HEK293 (cell line): ENCODE results near the gene NCDN.

Experiments used
- FEZF1 ChIP-seq: fragments of 450-650 bp; formaldehyde crosslinking; IDR thresholded peaks from 2 replicates; pipeline ENCODE4 v1.5.1; 2016; ENCODE audit warnings: missing biosample characterization, missing genetic modification characterization
- GLIS1 ChIP-seq: fragments of 450-650 bp; formaldehyde crosslinking; IDR thresholded peaks from 2 replicates; pipeline ENCODE4 v1.5.1; 2016; ENCODE audit warnings: missing biosample characterization, missing genetic modification characterization
- HOXC10 ChIP-seq: sonication (generic); formaldehyde crosslinking; IDR thresholded peaks from 2 replicates; pipeline ENCODE4 v1.8.1; 2023; ENCODE audit warnings: mild to moderate bottlenecking, missing genetic modification reagents
- KLF1 ChIP-seq: fragments of 450-650 bp; formaldehyde crosslinking; IDR thresholded peaks from 2 replicates; pipeline ENCODE4 v1.5.1; 2016; ENCODE audit warnings: missing biosample characterization, missing genetic modification characterization
- KLF7 ChIP-seq: fragments of 450-650 bp; formaldehyde crosslinking; IDR thresholded peaks from 2 replicates; pipeline ENCODE4 v1.5.1; 2016; ENCODE audit warnings: missing biosample characterization, missing genetic modification characterization, borderline replicate concordance
- OVOL3 ChIP-seq: fragments of 450-650 bp; formaldehyde crosslinking; IDR thresholded peaks from 2 replicates; pipeline ENCODE4 v1.5.1; 2016; ENCODE audit warnings: missing biosample characterization, missing genetic modification characterization
- SETDB1 ChIP-seq: IDR thresholded peaks from one replicate; pipeline ENCODE4 v1.6.1; 2017; ENCODE audit warnings: mild to moderate bottlenecking, low read length, moderate library complexity, mixed read lengths; ENCODE audit not compliant: insufficient read length
- ZBTB20 ChIP-seq: fragments of 450-650 bp; formaldehyde crosslinking; IDR thresholded peaks from 2 replicates; pipeline ENCODE4 v1.5.1; 2016; ENCODE audit warnings: missing biosample characterization, missing genetic modification characterization
- ZBTB21 ChIP-seq: fragments of 450-650 bp; formaldehyde crosslinking; IDR thresholded peaks from 2 replicates; pipeline ENCODE4 v1.5.1; 2017; ENCODE audit warnings: missing biosample characterization, missing genetic modification characterization
- ZBTB8A ChIP-seq: fragments of 450-650 bp; formaldehyde crosslinking; IDR thresholded peaks from 2 replicates; pipeline ENCODE4 v1.5.1; 2016; ENCODE audit warnings: missing biosample characterization, missing genetic modification characterization
- ZNF121 ChIP-seq: fragments of 450-650 bp; formaldehyde crosslinking; IDR thresholded peaks from 2 replicates; pipeline ENCODE4 v1.5.1; 2016; ENCODE audit warnings: missing biosample characterization, missing genetic modification characterization
- ZNF16 ChIP-seq: fragments of 450-650 bp; formaldehyde crosslinking; IDR thresholded peaks from 2 replicates; pipeline ENCODE4 v1.5.1; 2016; ENCODE audit warnings: low read depth, missing biosample characterization, missing genetic modification characterization
- ZNF302 ChIP-seq: fragments of 450-650 bp; formaldehyde crosslinking; IDR thresholded peaks from 2 replicates; pipeline ENCODE4 v1.5.1; 2016; ENCODE audit warnings: missing biosample characterization, missing genetic modification characterization, low read depth
- ZNF335 ChIP-seq: fragments of 450-650 bp; formaldehyde crosslinking; conservative IDR thresholded peaks from 2 replicates; pipeline ENCODE4 v1.5.1; 2016; ENCODE audit warnings: missing biosample characterization, missing genetic modification characterization
- ZNF37A ChIP-seq: fragments of 450-650 bp; IDR thresholded peaks from 2 replicates; pipeline ENCODE4 v1.5.1; 2018; ENCODE audit warnings: missing biosample characterization, missing genetic modification characterization
- ZNF404 ChIP-seq: fragments of 450-650 bp; formaldehyde crosslinking; IDR thresholded peaks from 2 replicates; pipeline ENCODE4 v1.5.1; 2017; ENCODE audit warnings: missing biosample characterization, missing genetic modification characterization
- ZNF423 ChIP-seq: fragments of 450-650 bp; formaldehyde crosslinking; IDR thresholded peaks from 2 replicates; pipeline ENCODE4 v1.5.1; 2016; ENCODE audit warnings: missing biosample characterization, missing genetic modification characterization
- ZNF501 ChIP-seq: fragments of 450-650 bp; formaldehyde crosslinking; IDR thresholded peaks from 2 replicates; pipeline ENCODE4 v1.5.1; 2016; ENCODE audit warnings: missing biosample characterization, missing genetic modification characterization
- ZNF548 ChIP-seq: fragments of 450-650 bp; formaldehyde crosslinking; IDR thresholded peaks from 2 replicates; pipeline ENCODE4 v1.5.1; 2016; ENCODE audit warnings: missing biosample characterization, missing genetic modification characterization
- ZNF549 ChIP-seq: fragments of 450-650 bp; IDR thresholded peaks from 2 replicates; pipeline ENCODE4 v1.5.1; 2018; ENCODE audit warnings: missing biosample characterization, missing genetic modification characterization, mild to moderate bottlenecking, inconsistent platforms, moderate library complexity
- ZNF654 ChIP-seq: fragments of 450-650 bp; formaldehyde crosslinking; IDR thresholded peaks from 2 replicates; pipeline ENCODE4 v1.5.1; 2016; ENCODE audit warnings: low read depth, missing biosample characterization, missing genetic modification characterization
- ZNF658 ChIP-seq: fragments of 450-650 bp; formaldehyde crosslinking; IDR thresholded peaks from 2 replicates; pipeline ENCODE4; 2016; ENCODE audit warnings: missing biosample characterization, missing genetic modification characterization
- ZNF664 ChIP-seq: fragments of 450-650 bp; formaldehyde crosslinking; IDR thresholded peaks from 2 replicates; pipeline ENCODE4 v1.5.1; 2016; ENCODE audit warnings: missing biosample characterization, missing genetic modification characterization
- ZNF707 ChIP-seq: fragments of 450-650 bp; formaldehyde crosslinking; IDR thresholded peaks from 2 replicates; pipeline ENCODE4 v1.5.1; 2016; ENCODE audit warnings: missing biosample characterization, missing genetic modification characterization
- ZNF747 ChIP-seq: fragments of 450-650 bp; formaldehyde crosslinking; IDR thresholded peaks from 2 replicates; pipeline ENCODE4 v1.5.1; 2016; ENCODE audit warnings: missing biosample characterization, missing genetic modification characterization
- ZSCAN30 ChIP-seq: fragments of 450-650 bp; IDR thresholded peaks from 2 replicates; pipeline ENCODE4 v1.5.1; 2018; ENCODE audit warnings: missing biosample characterization, mild to moderate bottlenecking, missing genetic modification characterization, moderate library complexity
- TF ChIP-seq, protein P1 (sequence below): fragments of 450-650 bp; formaldehyde crosslinking; IDR thresholded peaks from 2 replicates; pipeline ENCODE4 v1.5.1; 2016; ENCODE audit warnings: missing biosample characterization, missing genetic modification characterization
- TF ChIP-seq, protein P2 (sequence below): fragments of 450-650 bp; formaldehyde crosslinking; IDR thresholded peaks from 2 replicates; pipeline ENCODE4 v1.5.1; 2016; ENCODE audit warnings: missing biosample characterization, missing genetic modification characterization
- TF ChIP-seq, protein P3 (sequence below): fragments of 450-650 bp; formaldehyde crosslinking; IDR thresholded peaks from 2 replicates; pipeline ENCODE4 v1.5.1; 2016; ENCODE audit warnings: missing biosample characterization, missing genetic modification characterization
- TF ChIP-seq, protein P4 (sequence below): fragments of 450-650 bp; IDR thresholded peaks from 2 replicates; pipeline ENCODE4 v1.5.1; 2018; ENCODE audit warnings: missing biosample characterization, missing genetic modification characterization
- TF ChIP-seq, protein P5 (sequence below): fragments of 450-650 bp; formaldehyde crosslinking; IDR thresholded peaks from 2 replicates; pipeline ENCODE4 v1.5.1; 2016; ENCODE audit warnings: missing biosample characterization, missing genetic modification characterization
- TF ChIP-seq, protein P6 (sequence below): fragments of 450-650 bp; formaldehyde crosslinking; IDR thresholded peaks from 2 replicates; pipeline ENCODE4 v1.5.1; 2016; ENCODE audit warnings: missing biosample characterization, missing genetic modification characterization
- TF ChIP-seq, protein P7 (sequence below): fragments of 450-650 bp; formaldehyde crosslinking; IDR thresholded peaks from 2 replicates; pipeline ENCODE4 v1.5.1; 2017; ENCODE audit warnings: missing biosample characterization, missing genetic modification characterization

NCDN gene

DNA sequence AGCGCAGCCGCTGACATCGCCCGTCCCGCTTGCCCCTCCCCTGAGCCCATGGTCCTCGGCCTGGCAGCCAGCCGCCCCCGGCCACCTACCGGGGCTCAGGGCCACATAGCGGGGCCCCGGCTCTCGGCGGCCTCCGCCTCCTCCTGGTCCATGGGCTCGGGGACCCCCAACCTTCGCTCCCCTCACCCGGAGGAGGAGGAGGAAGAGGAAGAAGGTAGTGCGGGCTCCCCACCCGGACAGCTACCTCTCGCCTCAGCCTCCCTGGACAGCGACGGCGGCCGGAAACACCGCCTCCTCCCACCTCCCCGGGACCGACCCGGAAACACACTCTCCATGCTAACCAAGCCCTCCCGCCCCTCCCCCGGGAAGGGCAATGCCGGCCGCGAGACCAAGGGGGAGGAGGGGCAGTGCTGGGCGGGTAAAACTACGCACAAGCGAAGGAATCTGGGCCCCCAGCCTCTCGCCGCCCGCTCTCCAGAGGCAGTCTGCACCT, 435 bp upstream of the NCDN start, which contains the start of gene KIAA0319L (continued):
- TF ChIP-seq, protein P1, sequence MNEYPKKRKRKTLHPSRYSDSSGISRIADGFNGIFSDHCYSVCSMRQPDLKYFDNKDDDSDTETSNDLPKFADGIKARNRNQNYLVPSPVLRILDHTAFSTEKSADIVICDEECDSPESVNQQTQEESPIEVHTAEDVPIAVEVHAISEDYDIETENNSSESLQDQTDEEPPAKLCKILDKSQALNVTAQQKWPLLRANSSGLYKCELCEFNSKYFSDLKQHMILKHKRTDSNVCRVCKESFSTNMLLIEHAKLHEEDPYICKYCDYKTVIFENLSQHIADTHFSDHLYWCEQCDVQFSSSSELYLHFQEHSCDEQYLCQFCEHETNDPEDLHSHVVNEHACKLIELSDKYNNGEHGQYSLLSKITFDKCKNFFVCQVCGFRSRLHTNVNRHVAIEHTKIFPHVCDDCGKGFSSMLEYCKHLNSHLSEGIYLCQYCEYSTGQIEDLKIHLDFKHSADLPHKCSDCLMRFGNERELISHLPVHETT (tag by site-specific recombination), result no peak
- TF ChIP-seq, protein P2, sequence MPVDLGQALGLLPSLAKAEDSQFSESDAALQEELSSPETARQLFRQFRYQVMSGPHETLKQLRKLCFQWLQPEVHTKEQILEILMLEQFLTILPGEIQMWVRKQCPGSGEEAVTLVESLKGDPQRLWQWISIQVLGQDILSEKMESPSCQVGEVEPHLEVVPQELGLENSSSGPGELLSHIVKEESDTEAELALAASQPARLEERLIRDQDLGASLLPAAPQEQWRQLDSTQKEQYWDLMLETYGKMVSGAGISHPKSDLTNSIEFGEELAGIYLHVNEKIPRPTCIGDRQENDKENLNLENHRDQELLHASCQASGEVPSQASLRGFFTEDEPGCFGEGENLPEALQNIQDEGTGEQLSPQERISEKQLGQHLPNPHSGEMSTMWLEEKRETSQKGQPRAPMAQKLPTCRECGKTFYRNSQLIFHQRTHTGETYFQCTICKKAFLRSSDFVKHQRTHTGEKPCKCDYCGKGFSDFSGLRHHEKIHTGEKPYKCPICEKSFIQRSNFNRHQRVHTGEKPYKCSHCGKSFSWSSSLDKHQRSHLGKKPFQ, result no peak
- TF ChIP-seq KLF1 (tag by site-specific recombination) (no peak; the same call in 1 of the 2 replicates), ZNF501 (tag by site-specific recombination) (peak; percentile 58), ZNF16 (tag by site-specific recombination) (no peak), ZNF707 (no peak), KLF7 (tag by site-specific recombination) (no peak; the same call in 1 of the 2 replicates), SETDB1 (no peak), FEZF1 (tag by site-specific recombination) (no peak), GLIS1 (tag by site-specific recombination) (peak; percentile 80), ZNF335 (tag by site-specific recombination) (peak; percentile 89), ZNF658 (tag by site-specific recombination) (no peak), HOXC10 (0 out of 2 replicates have a peak, but pooled peaks have one; percentile 65), ZBTB8A (tag by site-specific recombination) (no peak), OVOL3 (tag by site-specific recombination) (no peak), ZNF423 (tag by site-specific recombination) (no peak), ZNF654 (tag by site-specific recombination) (no peak), ZNF121 (tag by site-specific recombination) (no peak), ZNF548 (tag by site-specific recombination) (no peak), ZNF664 (no peak), ZBTB20 (tag by site-specific recombination) (peak; percentile 50; the same call in 1 of the 2 replicates), ZNF747 (tag by site-specific recombination) (no peak), ZNF549 (tag by site-specific recombination) (no peak), ZNF37A (tag by site-specific recombination) (no peak), ZSCAN30 (tag by site-specific recombination) (no peak), ZNF302 (tag by site-specific recombination) (no peak), ZBTB21 (tag by site-specific recombination) (peak; percentile 8; the same call in 1 of the 2 replicates), ZNF404 (tag by site-specific recombination) (no peak)
- TF ChIP-seq, protein P3, sequence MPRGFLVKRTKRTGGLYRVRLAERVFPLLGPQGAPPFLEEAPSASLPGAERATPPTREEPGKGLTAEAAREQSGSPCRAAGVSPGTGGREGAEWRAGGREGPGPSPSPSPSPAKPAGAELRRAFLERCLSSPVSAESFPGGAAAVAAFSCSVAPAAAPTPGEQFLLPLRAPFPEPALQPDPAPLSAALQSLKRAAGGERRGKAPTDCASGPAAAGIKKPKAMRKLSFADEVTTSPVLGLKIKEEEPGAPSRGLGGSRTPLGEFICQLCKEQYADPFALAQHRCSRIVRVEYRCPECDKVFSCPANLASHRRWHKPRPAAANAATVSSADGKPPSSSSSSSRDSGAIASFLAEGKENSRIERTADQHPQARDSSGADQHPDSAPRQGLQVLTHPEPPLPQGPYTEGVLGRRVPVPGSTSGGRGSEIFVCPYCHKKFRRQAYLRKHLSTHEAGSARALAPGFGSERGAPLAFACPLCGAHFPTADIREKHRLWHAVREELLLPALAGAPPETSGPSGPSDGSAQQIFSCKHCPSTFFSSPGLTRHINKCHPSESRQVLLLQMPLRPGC, result no peak
- TF ChIP-seq, protein P4, sequence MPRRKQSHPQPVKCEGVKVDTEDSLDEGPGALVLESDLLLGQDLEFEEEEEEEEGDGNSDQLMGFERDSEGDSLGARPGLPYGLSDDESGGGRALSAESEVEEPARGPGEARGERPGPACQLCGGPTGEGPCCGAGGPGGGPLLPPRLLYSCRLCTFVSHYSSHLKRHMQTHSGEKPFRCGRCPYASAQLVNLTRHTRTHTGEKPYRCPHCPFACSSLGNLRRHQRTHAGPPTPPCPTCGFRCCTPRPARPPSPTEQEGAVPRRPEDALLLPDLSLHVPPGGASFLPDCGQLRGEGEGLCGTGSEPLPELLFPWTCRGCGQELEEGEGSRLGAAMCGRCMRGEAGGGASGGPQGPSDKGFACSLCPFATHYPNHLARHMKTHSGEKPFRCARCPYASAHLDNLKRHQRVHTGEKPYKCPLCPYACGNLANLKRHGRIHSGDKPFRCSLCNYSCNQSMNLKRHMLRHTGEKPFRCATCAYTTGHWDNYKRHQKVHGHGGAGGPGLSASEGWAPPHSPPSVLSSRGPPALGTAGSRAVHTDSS, result peak; percentile 76
- TF ChIP-seq, protein P5, sequence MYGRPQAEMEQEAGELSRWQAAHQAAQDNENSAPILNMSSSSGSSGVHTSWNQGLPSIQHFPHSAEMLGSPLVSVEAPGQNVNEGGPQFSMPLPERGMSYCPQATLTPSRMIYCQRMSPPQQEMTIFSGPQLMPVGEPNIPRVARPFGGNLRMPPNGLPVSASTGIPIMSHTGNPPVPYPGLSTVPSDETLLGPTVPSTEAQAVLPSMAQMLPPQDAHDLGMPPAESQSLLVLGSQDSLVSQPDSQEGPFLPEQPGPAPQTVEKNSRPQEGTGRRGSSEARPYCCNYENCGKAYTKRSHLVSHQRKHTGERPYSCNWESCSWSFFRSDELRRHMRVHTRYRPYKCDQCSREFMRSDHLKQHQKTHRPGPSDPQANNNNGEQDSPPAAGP (tag by site-specific recombination), result peak; percentile 53
- TF ChIP-seq, protein P6, sequence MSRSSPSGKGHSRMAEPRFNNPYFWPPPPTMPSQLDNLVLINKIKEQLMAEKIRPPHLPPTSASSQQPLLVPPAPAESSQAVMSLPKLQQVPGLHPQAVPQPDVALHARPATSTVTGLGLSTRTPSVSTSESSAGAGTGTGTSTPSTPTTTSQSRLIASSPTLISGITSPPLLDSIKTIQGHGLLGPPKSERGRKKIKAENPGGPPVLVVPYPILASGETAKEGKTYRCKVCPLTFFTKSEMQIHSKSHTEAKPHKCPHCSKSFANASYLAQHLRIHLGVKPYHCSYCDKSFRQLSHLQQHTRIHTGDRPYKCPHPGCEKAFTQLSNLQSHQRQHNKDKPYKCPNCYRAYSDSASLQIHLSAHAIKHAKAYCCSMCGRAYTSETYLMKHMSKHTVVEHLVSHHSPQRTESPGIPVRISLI (tag by site-specific recombination), result no peak
- TF ChIP-seq, protein P7, sequence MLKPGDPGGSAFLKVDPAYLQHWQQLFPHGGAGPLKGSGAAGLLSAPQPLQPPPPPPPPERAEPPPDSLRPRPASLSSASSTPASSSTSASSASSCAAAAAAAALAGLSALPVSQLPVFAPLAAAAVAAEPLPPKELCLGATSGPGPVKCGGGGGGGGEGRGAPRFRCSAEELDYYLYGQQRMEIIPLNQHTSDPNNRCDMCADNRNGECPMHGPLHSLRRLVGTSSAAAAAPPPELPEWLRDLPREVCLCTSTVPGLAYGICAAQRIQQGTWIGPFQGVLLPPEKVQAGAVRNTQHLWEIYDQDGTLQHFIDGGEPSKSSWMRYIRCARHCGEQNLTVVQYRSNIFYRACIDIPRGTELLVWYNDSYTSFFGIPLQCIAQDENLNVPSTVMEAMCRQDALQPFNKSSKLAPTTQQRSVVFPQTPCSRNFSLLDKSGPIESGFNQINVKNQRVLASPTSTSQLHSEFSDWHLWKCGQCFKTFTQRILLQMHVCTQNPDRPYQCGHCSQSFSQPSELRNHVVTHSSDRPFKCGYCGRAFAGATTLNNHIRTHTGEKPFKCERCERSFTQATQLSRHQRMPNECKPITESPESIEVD, result no peak
